Esophagus squamous epithelium (tissue), 5 donors: ENCODE data around the gene POLR3H. TPM values are rescaled to one million over a fixed set of nuclear protein-coding genes. Genes with fewer than 3 reads are reported as not detected.

Experiments
- DNase-seq: peaks from one replicate; lab custom pipeline; 2025; lab: John Stamatoyannopoulos, UW
- H3K27ac ChIP-seq, 4 donors: fragments of 200-600 bp; sonication (generic); one replicate each; pipeline ENCODE4 v1.5.1; 2016 to 2019; ENCODE audit warnings: mild to moderate bottlenecking in 1 of 4
- H3K27me3 ChIP-seq, 4 donors: fragments of 200-600 bp; sonication (generic); 1 replicate in 3 of 4; 2 replicates in 1 of 4; pipeline versions ENCODE4 v1.5.1 to v1.6.0; 2017 to 2021; ENCODE audit warnings: antibody characterized with exemption in 1 of 4
- H3K36me3 ChIP-seq, 3 donors: fragments of 200-600 bp; sonication (generic); one replicate each; pipeline ENCODE4 v1.5.1; 2016 to 2019
- H3K4me1 ChIP-seq, 3 donors: fragments of 200-600 bp; sonication (generic); one replicate each; pipeline ENCODE4 v1.5.1; 2017 to 2019
- H3K4me3 ChIP-seq, 4 donors: fragments of 200-600 bp; sonication (generic); 1 replicate in 3 of 4; 2 replicates in 1 of 4; pipeline ENCODE4 v1.5.1; 2016 to 2019; ENCODE audit warnings: mild to moderate bottlenecking in 2 of 4, moderate library complexity in 1 of 4
- H3K9me3 ChIP-seq, 3 donors: fragments of 200-600 bp; sonication (generic); one replicate each; pipeline ENCODE4 v1.5.1; 2016 to 2019
- POLR2A ChIP-seq, 4 donors: fragments of 450-650 bp; IDR thresholded peaks; one replicate each; pipeline ENCODE4 v1.6.1; 2017; ENCODE audit warnings: antibody characterized with exemption in 4 of 4, mild to moderate bottlenecking in 4 of 4, moderate library complexity in 3 of 4
- WGBS, 2 donors: methylation state at CpG; one replicate each; pipeline ENCODE4 v1.1.5; 2018; 5-methylcytosine and 5-hydroxymethylcytosine counted together
- intact Hi-C: fragments of 100-400 bp; cut with DNase I; formaldehyde crosslinking; loops from one replicate; pipeline ENCODE4 v1.15.0; 2022
- total RNA-seq, 4 donors: library from RNA; depleted of rRNA; stranded (reverse); fragments of >200 nt; gene quantifications; one replicate each; pipeline ENCODE4 v1.1.0, GENCODE V29; 2016
- TF ChIP-seq, protein P1 (sequence below), 6 experiments: fragments of 450-650 bp in 4 of 6; fragments of 200-600 bp in 2 of 6; sonication (generic) in 2 of 6; IDR thresholded peaks; one replicate each; pipeline ENCODE4 v1.5.1; 2016 to 2019; ENCODE audit warnings: antibody characterized with exemption in 6 of 6, mild to moderate bottlenecking in 4 of 6, moderate library complexity in 4 of 6
- donor health status: DM: yes; HTN: yes; CAD: no.

The POLR3H gene
- total RNA-seq, 4 donors from 2014 or later = 13.7 to 23.3 (median 16.1) TPM

DNA sequence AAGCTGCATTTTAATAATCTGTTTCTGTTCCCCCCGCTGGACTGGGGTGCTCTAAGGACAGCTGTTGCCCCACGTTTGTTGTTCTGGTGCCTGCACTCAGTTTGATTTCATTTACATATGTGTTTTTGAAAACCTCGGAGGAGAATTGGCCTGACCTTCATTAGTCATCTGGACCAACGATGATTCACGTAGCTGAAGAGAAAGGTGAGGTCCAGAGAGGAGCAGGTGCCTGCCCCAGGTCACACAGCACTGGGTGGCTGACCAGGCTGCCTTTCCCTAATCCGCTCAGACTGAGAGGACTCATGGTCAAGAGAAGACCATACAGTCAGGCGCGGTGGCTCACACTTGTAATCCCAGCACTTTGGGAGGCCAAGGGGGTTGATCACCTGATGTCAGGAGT is 20.3 kb upstream of the POLR3H start:
- no peak overlapping the region for H3K4me3 ChIP-seq
- intact Hi-C loops = no loop called here
- TF ChIP-seq, protein P1, sequence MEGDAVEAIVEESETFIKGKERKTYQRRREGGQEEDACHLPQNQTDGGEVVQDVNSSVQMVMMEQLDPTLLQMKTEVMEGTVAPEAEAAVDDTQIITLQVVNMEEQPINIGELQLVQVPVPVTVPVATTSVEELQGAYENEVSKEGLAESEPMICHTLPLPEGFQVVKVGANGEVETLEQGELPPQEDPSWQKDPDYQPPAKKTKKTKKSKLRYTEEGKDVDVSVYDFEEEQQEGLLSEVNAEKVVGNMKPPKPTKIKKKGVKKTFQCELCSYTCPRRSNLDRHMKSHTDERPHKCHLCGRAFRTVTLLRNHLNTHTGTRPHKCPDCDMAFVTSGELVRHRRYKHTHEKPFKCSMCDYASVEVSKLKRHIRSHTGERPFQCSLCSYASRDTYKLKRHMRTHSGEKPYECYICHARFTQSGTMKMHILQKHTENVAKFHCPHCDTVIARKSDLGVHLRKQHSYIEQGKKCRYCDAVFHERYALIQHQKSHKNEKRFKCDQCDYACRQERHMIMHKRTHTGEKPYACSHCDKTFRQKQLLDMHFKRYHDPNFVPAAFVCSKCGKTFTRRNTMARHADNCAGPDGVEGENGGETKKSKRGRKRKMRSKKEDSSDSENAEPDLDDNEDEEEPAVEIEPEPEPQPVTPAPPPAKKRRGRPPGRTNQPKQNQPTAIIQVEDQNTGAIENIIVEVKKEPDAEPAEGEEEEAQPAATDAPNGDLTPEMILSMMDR (IDR thresholded peaks at IDR 0.05) = no peak
- H3K36me3 ChIP-seq = no peaks in the 10 kb centered on the region
- H3K9me3 ChIP-seq = no peaks in the 10 kb centered on the region
- WGBS, 2 donors = 69 to 73% methylated on average over 5 to 8 of the region's 8 CpGs
- DNase-seq = no peak
- peak overlapping the region in 3 of 4 donors; percentile 64 to 74 (median 64) for H3K27ac ChIP-seq
- peaks cover 0 to 36% (median 0%) of the 10 kb centered on the region in 4 donors for H3K27me3 ChIP-seq
- H3K4me1 ChIP-seq = peaks cover 3 to 43% (median 7%) of the 10 kb centered on the region in 3 donors

DNA sequence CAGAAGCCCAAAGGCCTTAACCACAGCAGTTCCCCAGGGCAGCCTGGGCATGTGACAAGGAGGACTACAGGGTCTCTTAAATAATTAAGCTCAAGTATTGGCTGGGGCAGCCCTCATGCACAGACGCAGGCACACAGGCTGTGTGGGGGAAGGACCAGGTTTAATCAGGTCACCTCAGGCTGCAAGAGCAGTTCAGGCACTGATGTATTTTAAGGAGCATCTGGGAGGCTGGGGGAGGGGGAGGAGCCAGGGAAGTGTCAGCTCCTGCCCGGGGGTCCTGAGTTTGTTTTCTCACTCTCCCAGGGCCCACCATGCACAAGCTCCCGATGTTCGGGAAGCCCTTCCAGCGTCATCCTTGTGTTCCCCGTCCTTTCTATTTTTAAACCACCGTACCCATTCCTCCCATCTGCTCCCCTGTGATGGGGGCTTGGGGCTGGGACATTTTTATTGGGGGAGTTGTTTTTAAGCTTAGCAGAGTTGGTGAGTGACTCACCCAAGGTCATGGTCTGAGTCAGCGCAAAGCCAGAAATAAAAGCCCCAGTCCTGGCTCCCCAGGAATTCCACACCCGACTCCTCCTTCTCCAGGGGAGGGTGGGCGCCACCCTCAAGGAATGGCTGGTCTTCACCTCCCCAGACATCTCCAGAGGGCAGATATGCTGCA is 18.9 kb upstream of the POLR3H start:
- no peak for DNase-seq
- intact Hi-C loops = no loop called here
- Histone ChIP-seq H3K27me3 (peaks cover 0 to 46% (median 0%) of the 10 kb centered on the region in 4 donors), H3K27ac (peak overlapping the region in 3 of 4 donors; percentile 66 to 76 (median 74)), H3K9me3 (no peaks in the 10 kb centered on the region), H3K4me1 (peaks cover 3 to 44% (median 7%) of the 10 kb centered on the region in 3 donors), H3K4me3 (peak overlapping the region in 1 of 4 donors; percentile 8), H3K36me3 (no peaks in the 10 kb centered on the region)
- TF ChIP-seq, protein P1 (IDR thresholded peaks at IDR 0.05) = no peak
- no peak for TF ChIP-seq POLR2A (IDR thresholded peaks at IDR 0.05)
- WGBS, 2 donors = 30 to 35% methylated on average over 4 to 6 of the region's 10 CpGs

DNA sequence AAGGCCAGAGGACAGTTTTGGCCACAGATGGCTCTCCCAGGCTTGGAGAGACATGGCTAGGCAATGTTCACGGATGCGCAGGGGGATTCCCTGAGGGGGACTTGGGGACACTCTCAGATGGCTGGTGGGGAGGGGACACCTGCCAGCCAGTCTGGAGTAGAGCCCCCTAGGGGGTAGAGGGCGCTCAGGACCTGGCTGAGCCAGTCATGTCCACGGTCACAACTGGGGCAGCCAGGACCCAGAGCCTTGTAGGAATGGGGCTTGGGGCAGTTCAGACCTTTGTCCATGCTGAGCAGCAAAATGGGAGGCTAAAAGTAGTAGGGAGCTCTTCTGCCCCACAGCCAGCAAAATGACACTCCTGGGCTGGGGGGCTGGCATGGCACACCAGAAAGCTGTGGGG is 18.2 kb upstream of the POLR3H start:
- Histone ChIP-seq H3K4me3 (peak overlapping the region in 1 of 4 donors; percentile 8), H3K4me1 (peaks cover 3 to 52% (median 10%) of the 10 kb centered on the region in 3 donors), H3K9me3 (no peaks in the 10 kb centered on the region), H3K27ac (peak overlapping the region in 3 of 4 donors; percentile 66 to 76 (median 74)), H3K27me3 (peaks cover 0 to 46% (median 0%) of the 10 kb centered on the region in 4 donors), H3K36me3 (no peaks in the 10 kb centered on the region)
- intact Hi-C loops = no loop called here
- TF ChIP-seq, protein P1 (IDR thresholded peaks at IDR 0.05) = no peak
- no peak for TF ChIP-seq POLR2A (IDR thresholded peaks at IDR 0.05)
- 70% methylated on average over 3 of the region's 4 CpGs; no CpG with 5 or more reads in 1 of the 2 donors for WGBS, 2 donors
- DNase-seq = no peak

DNA sequence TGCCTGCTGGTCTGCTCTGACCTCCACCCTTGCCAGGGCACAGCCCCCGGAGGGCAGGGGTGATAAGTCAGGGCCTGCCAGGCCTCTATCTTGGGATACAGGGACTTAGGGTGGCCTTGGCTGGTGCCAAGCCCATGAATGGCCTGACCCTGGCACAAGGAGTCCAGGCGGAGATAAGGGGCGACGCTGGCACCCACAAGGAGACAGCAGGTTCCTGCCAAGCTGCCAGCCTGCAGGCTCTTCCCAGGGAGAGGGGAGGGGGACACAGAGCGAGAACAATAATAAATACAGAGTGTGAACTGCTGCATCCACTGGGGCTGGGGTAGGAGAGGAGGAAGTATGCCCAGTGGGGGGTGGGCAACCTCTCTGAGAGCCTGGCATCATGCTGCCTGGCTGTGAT is 17.5 kb upstream of the POLR3H start:
- Histone ChIP-seq H3K27me3 (peaks cover 0 to 46% (median 0%) of the 10 kb centered on the region in 4 donors), H3K4me3 (peak overlapping the region in 3 of 4 donors; percentile 31 to 57 (median 37)), H3K4me1 (peaks cover 3 to 58% (median 13%) of the 10 kb centered on the region in 3 donors), H3K36me3 (no peaks in the 10 kb centered on the region), H3K27ac (peak overlapping the region in 3 of 4 donors; percentile 66 to 91 (median 74)), H3K9me3 (no peaks in the 10 kb centered on the region)
- TF ChIP-seq, protein P1 (IDR thresholded peaks at IDR 0.05) = no peak
- no peak for TF ChIP-seq POLR2A (IDR thresholded peaks at IDR 0.05)
- intact Hi-C loops = no loop called here
- no peak for DNase-seq
- WGBS, 2 donors = 69 to 100% methylated on average over 1 to 4 of the region's 5 CpGs

DNA sequence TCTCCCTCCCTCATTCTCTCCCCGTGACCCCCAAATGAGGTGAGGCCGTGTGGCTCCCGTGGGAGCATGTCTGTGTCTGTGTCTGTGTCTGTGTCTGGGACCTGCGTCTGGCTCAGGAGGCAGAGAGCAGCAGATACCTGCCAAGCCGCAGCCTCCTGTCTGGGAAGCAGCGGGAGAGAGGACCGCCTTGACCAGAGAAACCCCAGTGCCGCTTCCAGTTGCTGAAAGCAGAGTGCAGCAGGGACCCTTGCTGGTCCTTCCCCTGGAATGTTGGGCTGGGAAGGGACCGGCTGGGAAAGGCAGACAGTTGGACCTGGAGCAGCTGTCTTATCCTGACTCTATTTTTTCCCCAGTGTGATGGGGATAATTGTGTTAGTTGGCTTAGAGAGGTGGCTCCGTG is 17.1 kb upstream of the POLR3H start:
- 55 to 56% methylated on average over 2 to 6 of the region's 10 CpGs for WGBS, 2 donors
- H3K27ac ChIP-seq = peak overlapping the region; percentile 56 to 91 (median 70)
- no peak for DNase-seq
- TF ChIP-seq POLR2A (IDR thresholded peaks at IDR 0.05) = no peak
- TF ChIP-seq, protein P1 (IDR thresholded peaks at IDR 0.05) = no peak
- H3K9me3 ChIP-seq = no peaks in the 10 kb centered on the region
- peaks cover 0 to 46% (median 0%) of the 10 kb centered on the region in 4 donors for H3K27me3 ChIP-seq
- H3K36me3 ChIP-seq = no peaks in the 10 kb centered on the region
- intact Hi-C loops = no loop called here
- peaks cover 3 to 62% (median 13%) of the 10 kb centered on the region in 3 donors for H3K4me1 ChIP-seq
- peak overlapping the region in 3 of 4 donors; percentile 31 to 57 (median 37) for H3K4me3 ChIP-seq
